Measurements from ENCODE around the gene MARK3. TPM values are rescaled to one million over a fixed set of nuclear protein-coding genes. Genes with fewer than 3 reads are reported as not detected.

Gene MARK3
- total RNA-seq, result 100 to 1,000 TPM; 172 to 198 TPM
- polyA plus RNA-seq (ENCODE audit: insufficient read depth, low read depth, low replicate concordance), result 93.9 TPM
- long read RNA-seq, donor 1, transcript MARK3-202 (16 exons, 3,283 nt), result major isoform, 5 of 26 reads
- long read RNA-seq, donor 1, partial matches to known transcripts, result 9 of 26 reads
- long read RNA-seq, donor 1, other reads (novel, unspliced or antisense), result 0 of 26 reads
- long read RNA-seq, donor 2, transcript MARK3-202 (16 exons, 3,283 nt), result major isoform, 7 of 21 reads
- long read RNA-seq, donor 2, partial matches to known transcripts, result 7 of 21 reads
- long read RNA-seq, donor 2, other reads (novel, unspliced or antisense), result 0 of 21 reads

GRCh38 chr14:103385152-103385928, at the start of gene MARK3:
TSS of gene MARK3 (plus strand) at chr14:103385415. CDS start at chr14:103386030, 615 bp downstream.
- WGBS, 2 donors, result 0% methylated on average over 8 to 90 of the region's 91 CpGs
- DNase-seq, result peak; percentile 99
- intact Hi-C loops (cut with DNase I; ENCODE audit: low total_unique reads), result loop anchor here (10.0 kb wide), 1 partner anchor 109 kb away; no protein-coding TSS in a partner anchor
- peak within 1 kb of the TSS; percentile 90 to 96 for H3K4me3 ChIP-seq
- no peaks in the 10 kb centered on the region for H3K36me3 ChIP-seq (ENCODE audit: low read depth, missing control alignments)
- H3K27me3 ChIP-seq, result no peaks in the 10 kb centered on the region
- TF ChIP-seq POLR2A (IDR thresholded peaks at IDR 0.05) (peak; percentile 89), CTCF (IDR thresholded peaks at IDR 0.05) (peak in 1 of 3 experiments; percentile 41)
- H3K9me3 ChIP-seq, result no peaks in the 10 kb centered on the region
- peaks cover 32% of the 10 kb centered on the region for H3K4me1 ChIP-seq
- peak within 1 kb of the TSS; percentile 99 to 100 for H3K27ac ChIP-seq

- Histone ChIP-seq H3K4me1 (peaks cover 23% of the 10 kb centered on the region), H3K4me3 (no peak overlapping the region), H3K27ac (peak overlapping the region in 1 of 2 donors; percentile 100), H3K36me3 (ENCODE audit: low read depth, missing control alignments) (peaks cover 3% of the 10 kb centered on the region), H3K27me3 (no peaks in the 10 kb centered on the region), H3K9me3 (no peaks in the 10 kb centered on the region)
- TF ChIP-seq POLR2A (IDR thresholded peaks at IDR 0.05) (no peak), CTCF (IDR thresholded peaks at IDR 0.05) (no peak)
- intact Hi-C loops (cut with DNase I; ENCODE audit: low total_unique reads), result no loop called here
- WGBS, 2 donors, result 82 to 87% methylated on average over 14 of the region's 14 CpGs
- DNase-seq, result no peak
Measured at GRCh38 chr14:103336191-103336590, 49.0 kb upstream of the MARK3 start.

- H3K27ac ChIP-seq, result no peak overlapping the region
- no peak for DNase-seq
- WGBS, 2 donors, result 74 to 86% methylated on average over 3 of the region's 3 CpGs
- H3K36me3 ChIP-seq (ENCODE audit: low read depth, missing control alignments), result peaks cover 3% of the 10 kb centered on the region
- TF ChIP-seq POLR2A (IDR thresholded peaks at IDR 0.05) (no peak), CTCF (IDR thresholded peaks at IDR 0.05) (no peak)
- H3K4me3 ChIP-seq, result no peak overlapping the region
- no peaks in the 10 kb centered on the region for H3K9me3 ChIP-seq
- H3K27me3 ChIP-seq, result no peaks in the 10 kb centered on the region
- intact Hi-C loops (cut with DNase I; ENCODE audit: low total_unique reads), result no loop called here
- peaks cover 15% of the 10 kb centered on the region for H3K4me1 ChIP-seq
Measured at GRCh38 chr14:103337794-103338193, 47.4 kb upstream of the MARK3 start.

GRCh38 chr14:103339561-103339960, 45.7 kb upstream of the MARK3 start:
- Histone ChIP-seq H3K27ac (no peak overlapping the region), H3K27me3 (no peaks in the 10 kb centered on the region), H3K4me3 (no peak overlapping the region), H3K4me1 (peaks cover 13% of the 10 kb centered on the region), H3K9me3 (no peaks in the 10 kb centered on the region), H3K36me3 (ENCODE audit: low read depth, missing control alignments) (peaks cover 3% of the 10 kb centered on the region)
- no peak for TF ChIP-seq POLR2A (IDR thresholded peaks at IDR 0.05)
- no peak for TF ChIP-seq CTCF (IDR thresholded peaks at IDR 0.05)
- WGBS, 2 donors, result 76 to 88% methylated on average over 6 of the region's 6 CpGs
- DNase-seq, result no peak
- intact Hi-C loops (cut with DNase I; ENCODE audit: low total_unique reads), result no loop called here
